ENCODE measurements around the gene CCDC88A. TPM values are rescaled to one million over a fixed set of nuclear protein-coding genes. Genes with fewer than 3 reads are reported as not detected.

CCDC88A gene
- total RNA-seq, 1 donor from 2014 or later = 54.9 TPM

DNA sequence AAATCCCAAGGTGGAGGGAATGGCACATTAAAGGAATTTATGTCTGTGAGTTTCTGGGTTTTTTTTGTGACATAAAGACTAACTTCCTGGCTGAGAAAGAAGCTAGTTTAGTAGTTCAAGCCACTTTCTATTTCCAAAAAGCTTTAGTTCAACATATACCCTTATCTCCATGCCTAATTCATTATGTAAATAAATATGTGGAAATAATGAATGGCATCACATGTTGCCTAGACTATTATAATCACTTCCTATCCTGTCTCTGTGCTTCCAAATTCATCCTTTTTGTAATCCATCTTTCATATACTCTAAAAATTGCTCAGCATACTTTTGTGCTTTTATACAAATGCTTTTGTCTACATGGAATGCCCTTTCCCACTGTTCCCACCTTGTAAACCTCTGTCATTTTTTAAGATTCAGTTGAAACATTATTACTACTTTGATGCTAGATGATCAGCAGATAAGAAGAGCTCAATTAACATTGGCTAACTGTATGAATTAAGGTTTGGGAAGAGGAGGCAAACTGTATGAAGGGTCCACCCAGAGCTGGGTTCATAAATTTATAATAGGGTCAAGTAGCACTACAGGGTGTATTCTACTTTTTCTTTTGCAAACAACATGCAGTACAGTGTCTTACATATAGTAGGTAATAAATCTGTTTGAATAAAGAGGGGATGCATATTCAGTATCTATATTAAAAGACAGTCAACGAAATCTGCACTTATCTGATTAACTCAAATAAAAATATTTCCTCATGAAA, 88.9 kb downstream of the CCDC88A start:
- Mint-ChIP-seq H3K27me3 (ENCODE audit: unreplicated experiment) (no peaks in the 10 kb centered on the region), H3K27ac (ENCODE audit: unreplicated experiment) (no peak overlapping the region), H3K9me3 (ENCODE audit: unreplicated experiment) (peaks cover 4% of the 10 kb centered on the region), H3K4me1 (ENCODE audit: unreplicated experiment) (no peaks in the 10 kb centered on the region), H3K4me3 (ENCODE audit: unreplicated experiment) (no peak overlapping the region), H3K36me3 (ENCODE audit: unreplicated experiment) (peaks cover 52% of the 10 kb centered on the region)
- TF ChIP-seq CTCF (IDR thresholded peaks at IDR 0.05) = no peak
- no peak for DNase-seq (ENCODE audit: extremely low spot score, unreplicated experiment)

DNA sequence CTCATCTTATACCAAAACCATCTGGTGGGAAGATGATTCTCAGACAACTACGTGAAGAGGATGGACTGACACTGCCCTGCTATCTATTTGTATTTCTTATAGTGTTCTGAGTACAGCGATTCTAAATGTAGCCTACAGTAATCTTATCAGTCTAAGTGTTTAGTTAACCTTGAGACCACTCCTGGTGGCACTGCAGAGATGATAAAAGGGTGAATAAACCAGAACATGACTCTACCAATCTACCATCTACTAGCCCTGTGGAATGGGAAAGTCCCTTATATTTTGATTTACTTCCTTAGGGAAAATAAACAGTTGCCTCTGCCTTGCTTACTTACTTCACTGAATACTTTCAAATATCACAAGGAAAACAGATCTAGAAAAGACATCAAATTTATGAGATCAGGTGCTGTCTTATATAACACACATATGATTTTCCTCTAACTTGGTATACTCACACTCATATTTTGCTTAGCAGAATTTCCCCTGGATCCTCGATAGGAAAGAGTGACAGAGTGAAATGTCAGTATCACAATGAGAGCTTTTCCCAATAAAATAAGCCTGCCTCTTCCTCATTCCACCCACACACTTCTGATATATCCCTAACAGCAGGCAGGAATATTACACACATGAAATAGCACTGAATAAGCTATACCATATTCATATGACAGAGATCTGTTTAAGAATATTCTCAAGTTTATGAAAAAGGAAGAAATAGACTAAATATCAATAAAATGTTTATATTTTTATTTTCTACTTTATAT, 92.0 kb downstream of the CCDC88A start:
- Mint-ChIP-seq H3K4me3 (ENCODE audit: unreplicated experiment) (no peak overlapping the region), H3K4me1 (ENCODE audit: unreplicated experiment) (no peaks in the 10 kb centered on the region), H3K9me3 (ENCODE audit: unreplicated experiment) (peaks cover 4% of the 10 kb centered on the region), H3K27me3 (ENCODE audit: unreplicated experiment) (no peaks in the 10 kb centered on the region), H3K27ac (ENCODE audit: unreplicated experiment) (no peak overlapping the region), H3K36me3 (ENCODE audit: unreplicated experiment) (peaks cover 36% of the 10 kb centered on the region)
- no peak for TF ChIP-seq CTCF (IDR thresholded peaks at IDR 0.05)
- no peak for DNase-seq (ENCODE audit: extremely low spot score, unreplicated experiment)

GRCh38 chr2:55314985-55315384, 104.7 kb downstream of the CCDC88A start:
- no peak for DNase-seq (ENCODE audit: extremely low spot score, unreplicated experiment)
- peaks cover 1% of the 10 kb centered on the region for H3K4me1 Mint-ChIP-seq (ENCODE audit: unreplicated experiment)
- H3K36me3 Mint-ChIP-seq (ENCODE audit: unreplicated experiment) = peaks cover 35% of the 10 kb centered on the region
- H3K27me3 Mint-ChIP-seq (ENCODE audit: unreplicated experiment) = no peaks in the 10 kb centered on the region
- TF ChIP-seq CTCF (IDR thresholded peaks at IDR 0.05) = no peak
- no peak overlapping the region for H3K4me3 Mint-ChIP-seq (ENCODE audit: unreplicated experiment)
- H3K9me3 Mint-ChIP-seq (ENCODE audit: unreplicated experiment) = no peaks in the 10 kb centered on the region
- no peak overlapping the region for H3K27ac Mint-ChIP-seq (ENCODE audit: unreplicated experiment)

- H3K4me3 Mint-ChIP-seq (ENCODE audit: unreplicated experiment) = no peak overlapping the region
- H3K27ac Mint-ChIP-seq (ENCODE audit: unreplicated experiment) = no peak overlapping the region
- no peak for TF ChIP-seq CTCF (IDR thresholded peaks at IDR 0.05)
- H3K36me3 Mint-ChIP-seq (ENCODE audit: unreplicated experiment) = peaks cover 39% of the 10 kb centered on the region
- no peaks in the 10 kb centered on the region for H3K9me3 Mint-ChIP-seq (ENCODE audit: unreplicated experiment)
- peaks cover 6% of the 10 kb centered on the region for H3K4me1 Mint-ChIP-seq (ENCODE audit: unreplicated experiment)
- no peak for DNase-seq (ENCODE audit: extremely low spot score, unreplicated experiment)
- no peaks in the 10 kb centered on the region for H3K27me3 Mint-ChIP-seq (ENCODE audit: unreplicated experiment)
These were observed 108.2 kb downstream of the CCDC88A start for GRCh38 chr2:55311444-55311870.

GRCh38 chr2:55309446-55309845, 110.2 kb downstream of the CCDC88A start:
- peaks cover 6% of the 10 kb centered on the region for H3K4me1 Mint-ChIP-seq (ENCODE audit: unreplicated experiment)
- no peak for DNase-seq (ENCODE audit: extremely low spot score, unreplicated experiment)
- no peak overlapping the region for H3K4me3 Mint-ChIP-seq (ENCODE audit: unreplicated experiment)
- no peaks in the 10 kb centered on the region for H3K27me3 Mint-ChIP-seq (ENCODE audit: unreplicated experiment)
- peaks cover 33% of the 10 kb centered on the region for H3K36me3 Mint-ChIP-seq (ENCODE audit: unreplicated experiment)
- H3K9me3 Mint-ChIP-seq (ENCODE audit: unreplicated experiment) = no peaks in the 10 kb centered on the region
- H3K27ac Mint-ChIP-seq (ENCODE audit: unreplicated experiment) = no peak overlapping the region
- TF ChIP-seq CTCF (IDR thresholded peaks at IDR 0.05) = no peak

Measured in osteocyte (in vitro differentiated cells).